ENCODE data around the gene TSSC4.

TSSC4 gene

DNA sequence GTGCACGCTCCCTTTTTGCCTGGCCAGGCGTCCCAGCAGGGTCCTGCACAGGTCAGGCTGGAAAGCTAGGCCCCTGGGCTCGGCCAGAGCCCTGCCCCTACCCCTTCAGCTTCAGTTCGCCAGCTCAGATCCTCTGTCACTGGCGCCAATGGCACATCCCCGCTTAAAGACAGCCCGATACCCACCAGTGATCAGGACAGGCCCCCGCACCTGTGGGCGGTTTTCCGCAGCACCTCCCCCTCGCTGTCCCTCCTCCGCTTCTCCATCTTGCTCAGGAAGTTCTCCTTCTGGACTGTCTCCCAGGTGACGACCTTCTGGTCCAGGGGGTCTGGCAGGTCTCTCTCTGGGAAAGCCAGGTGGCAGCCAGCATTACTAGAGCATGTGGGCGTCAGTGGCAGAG, 5.9 kb downstream of the TSSC4 start:
- TF ChIP-seq TEAD4 (IDR thresholded peaks at IDR 0.05) (no peak), CEBPB (IDR thresholded peaks at IDR 0.05) (no peak), EGR1 (IDR thresholded peaks at IDR 0.05) (no peak), NFIC (IDR thresholded peaks at IDR 0.05) (no peak), FOXM1 (IDR thresholded peaks at IDR 0.05; ENCODE audit: borderline replicate concordance, low read depth) (no peak), CREB1 (IDR thresholded peaks at IDR 0.05; ENCODE audit: low read depth) (no peak), EP300 (IDR thresholded peaks at IDR 0.05; ENCODE audit: borderline replicate concordance) (no peak), YY1 (IDR thresholded peaks at IDR 0.05; ENCODE audit: low read depth) (no peak), ZBTB7A (IDR thresholded peaks at IDR 0.05; ENCODE audit: low read depth) (no peak)
- TF ChIP-seq, protein P1, sequence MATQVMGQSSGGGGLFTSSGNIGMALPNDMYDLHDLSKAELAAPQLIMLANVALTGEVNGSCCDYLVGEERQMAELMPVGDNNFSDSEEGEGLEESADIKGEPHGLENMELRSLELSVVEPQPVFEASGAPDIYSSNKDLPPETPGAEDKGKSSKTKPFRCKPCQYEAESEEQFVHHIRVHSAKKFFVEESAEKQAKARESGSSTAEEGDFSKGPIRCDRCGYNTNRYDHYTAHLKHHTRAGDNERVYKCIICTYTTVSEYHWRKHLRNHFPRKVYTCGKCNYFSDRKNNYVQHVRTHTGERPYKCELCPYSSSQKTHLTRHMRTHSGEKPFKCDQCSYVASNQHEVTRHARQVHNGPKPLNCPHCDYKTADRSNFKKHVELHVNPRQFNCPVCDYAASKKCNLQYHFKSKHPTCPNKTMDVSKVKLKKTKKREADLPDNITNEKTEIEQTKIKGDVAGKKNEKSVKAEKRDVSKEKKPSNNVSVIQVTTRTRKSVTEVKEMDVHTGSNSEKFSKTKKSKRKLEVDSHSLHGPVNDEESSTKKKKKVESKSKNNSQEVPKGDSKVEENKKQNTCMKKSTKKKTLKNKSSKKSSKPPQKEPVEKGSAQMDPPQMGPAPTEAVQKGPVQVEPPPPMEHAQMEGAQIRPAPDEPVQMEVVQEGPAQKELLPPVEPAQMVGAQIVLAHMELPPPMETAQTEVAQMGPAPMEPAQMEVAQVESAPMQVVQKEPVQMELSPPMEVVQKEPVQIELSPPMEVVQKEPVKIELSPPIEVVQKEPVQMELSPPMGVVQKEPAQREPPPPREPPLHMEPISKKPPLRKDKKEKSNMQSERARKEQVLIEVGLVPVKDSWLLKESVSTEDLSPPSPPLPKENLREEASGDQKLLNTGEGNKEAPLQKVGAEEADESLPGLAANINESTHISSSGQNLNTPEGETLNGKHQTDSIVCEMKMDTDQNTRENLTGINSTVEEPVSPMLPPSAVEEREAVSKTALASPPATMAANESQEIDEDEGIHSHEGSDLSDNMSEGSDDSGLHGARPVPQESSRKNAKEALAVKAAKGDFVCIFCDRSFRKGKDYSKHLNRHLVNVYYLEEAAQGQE (IDR thresholded peaks at IDR 0.05; ENCODE audit: low read depth): no peak
- TF ChIP-seq, protein P2, sequence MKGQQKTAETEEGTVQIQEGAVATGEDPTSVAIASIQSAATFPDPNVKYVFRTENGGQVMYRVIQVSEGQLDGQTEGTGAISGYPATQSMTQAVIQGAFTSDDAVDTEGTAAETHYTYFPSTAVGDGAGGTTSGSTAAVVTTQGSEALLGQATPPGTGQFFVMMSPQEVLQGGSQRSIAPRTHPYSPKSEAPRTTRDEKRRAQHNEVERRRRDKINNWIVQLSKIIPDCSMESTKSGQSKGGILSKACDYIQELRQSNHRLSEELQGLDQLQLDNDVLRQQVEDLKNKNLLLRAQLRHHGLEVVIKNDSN (IDR thresholded peaks at IDR 0.05): no peak

DNA sequence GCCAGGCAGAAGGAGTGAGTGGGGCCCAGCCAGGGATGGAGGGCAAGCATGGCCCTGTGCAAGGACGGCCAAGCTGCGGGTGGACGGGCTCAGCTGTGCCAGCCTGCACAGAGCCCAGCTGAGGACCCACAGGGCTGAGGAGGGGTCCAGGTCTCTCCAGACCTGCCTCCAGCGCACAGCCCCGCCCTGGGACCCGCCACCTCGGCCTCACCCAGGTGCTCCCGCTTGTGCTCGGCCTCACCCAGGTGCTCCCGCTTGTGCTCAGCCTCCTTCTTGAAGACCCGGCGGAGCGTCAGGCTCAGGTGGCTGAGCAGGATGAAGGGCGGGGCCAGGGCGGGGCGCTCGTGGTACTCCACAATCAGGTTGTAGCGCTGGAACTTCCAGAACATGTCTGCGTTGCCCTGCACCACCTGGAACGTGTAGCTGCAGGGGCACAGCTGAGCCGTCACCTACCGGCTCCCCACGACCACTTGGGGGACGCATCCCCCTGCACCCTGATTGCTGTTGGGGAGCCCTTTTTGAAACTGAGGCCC, 6.4 kb downstream of the TSSC4 start:
- no peak for TF ChIP-seq TAF1 (IDR thresholded peaks at IDR 0.05; ENCODE audit: low read depth)
- no peak for TF ChIP-seq TCF12 (IDR thresholded peaks at IDR 0.05; ENCODE audit: low read depth)
- TF ChIP-seq CREB1 (IDR thresholded peaks at IDR 0.05; ENCODE audit: low read depth): no peak
- no peak for TF ChIP-seq NFIC (IDR thresholded peaks at IDR 0.05)
- no peak for TF ChIP-seq TEAD4 (IDR thresholded peaks at IDR 0.05)
- no peak for TF ChIP-seq ZBTB7A (IDR thresholded peaks at IDR 0.05; ENCODE audit: low read depth)
- TF ChIP-seq, protein P1 (IDR thresholded peaks at IDR 0.05; ENCODE audit: low read depth): no peak
- no peak for TF ChIP-seq EGR1 (IDR thresholded peaks at IDR 0.05)
- TF ChIP-seq, protein P3, sequence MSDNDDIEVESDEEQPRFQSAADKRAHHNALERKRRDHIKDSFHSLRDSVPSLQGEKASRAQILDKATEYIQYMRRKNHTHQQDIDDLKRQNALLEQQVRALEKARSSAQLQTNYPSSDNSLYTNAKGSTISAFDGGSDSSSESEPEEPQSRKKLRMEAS (IDR thresholded peaks at IDR 0.05): no peak
- TF ChIP-seq YY1 (IDR thresholded peaks at IDR 0.05; ENCODE audit: low read depth): no peak
- no peak for TF ChIP-seq RAD21 (IDR thresholded peaks at IDR 0.05; ENCODE audit: low read depth)
- TF ChIP-seq EP300 (IDR thresholded peaks at IDR 0.05; ENCODE audit: borderline replicate concordance): no peak
- no peak for TF ChIP-seq FOXM1 (IDR thresholded peaks at IDR 0.05; ENCODE audit: borderline replicate concordance, low read depth)
- TF ChIP-seq, protein P2 (IDR thresholded peaks at IDR 0.05): no peak
- no peak for TF ChIP-seq CEBPB (IDR thresholded peaks at IDR 0.05)

DNA sequence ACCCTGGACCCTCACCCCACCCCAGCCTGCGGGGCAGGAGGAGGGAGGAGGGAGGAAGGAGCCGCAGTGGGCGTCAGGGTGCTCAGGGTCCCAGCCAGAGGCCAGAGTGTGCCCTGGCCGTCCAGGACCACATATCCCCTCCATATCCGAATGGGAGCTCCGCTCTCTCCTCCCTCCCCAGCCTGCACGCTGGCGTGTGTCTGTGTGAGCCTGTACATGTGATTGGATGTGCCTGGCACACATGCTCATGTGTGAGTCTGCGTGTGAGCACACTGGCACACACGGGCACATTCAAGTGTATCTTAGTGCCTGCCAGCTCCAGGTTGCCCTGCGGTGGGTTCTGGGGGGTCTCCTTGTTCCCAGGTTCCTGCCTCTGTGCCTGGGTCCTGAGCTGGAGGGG, 8.1 kb downstream of the TSSC4 start:
- TF ChIP-seq, protein P1 (IDR thresholded peaks at IDR 0.05; ENCODE audit: low read depth): no peak
- TF ChIP-seq EGR1 (IDR thresholded peaks at IDR 0.05) (no peak), NFIC (IDR thresholded peaks at IDR 0.05) (no peak), EP300 (IDR thresholded peaks at IDR 0.05; ENCODE audit: borderline replicate concordance) (no peak), CREB1 (IDR thresholded peaks at IDR 0.05; ENCODE audit: low read depth) (no peak)
- TF ChIP-seq, protein P3 (IDR thresholded peaks at IDR 0.05): no peak

DNA sequence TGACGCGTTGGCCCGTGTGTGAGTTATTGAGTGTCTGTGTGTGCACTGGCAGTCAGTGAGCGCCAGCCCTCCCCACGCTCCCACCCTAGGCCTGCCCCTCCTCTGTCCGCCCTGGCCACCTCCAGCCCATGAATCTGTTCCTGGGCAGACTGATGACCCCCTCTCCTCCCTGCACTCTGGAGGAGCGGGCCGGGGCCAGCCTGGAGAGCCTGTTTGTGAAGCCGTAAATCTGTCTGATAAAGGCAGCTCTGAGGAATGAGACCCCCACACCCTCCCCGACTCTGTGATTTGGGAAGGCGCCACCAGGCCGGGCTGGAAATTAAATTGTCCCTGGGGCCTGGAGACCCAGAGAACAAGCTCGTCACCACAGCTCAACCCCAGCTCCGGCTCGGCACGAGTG, 8.6 kb downstream of the TSSC4 start:
- TF ChIP-seq ZBTB7A (IDR thresholded peaks at IDR 0.05; ENCODE audit: low read depth): no peak
- no peak for TF ChIP-seq EP300 (IDR thresholded peaks at IDR 0.05; ENCODE audit: borderline replicate concordance)
- no peak for TF ChIP-seq RAD21 (IDR thresholded peaks at IDR 0.05; ENCODE audit: low read depth)
- no peak for TF ChIP-seq YY1 (IDR thresholded peaks at IDR 0.05; ENCODE audit: low read depth)
- TF ChIP-seq CEBPB (IDR thresholded peaks at IDR 0.05): no peak
